ENCODE measurements around the gene ICA1.

GRCh38 chr7:8228766-8229674 lies 32.9 kb downstream of the ICA1 start:
- TF ChIP-seq CTCF (IDR thresholded peaks at IDR 0.05) (no peak), POLR2A (IDR thresholded peaks at IDR 0.05) (no peak)

Measured in body of pancreas (tissue), 4 donors.